HepG2 (cell line): Measurements from ENCODE around the gene DNAI2.

Source experiments
- ADNP ChIP-seq: sonication (generic); formaldehyde crosslinking; IDR thresholded peaks from 2 replicates; pipeline ENCODE4 v1.4.0; 2020; ENCODE audit warnings: missing genetic modification reagents
- ATF6 ChIP-seq: sonication (generic); formaldehyde crosslinking; conservative IDR thresholded peaks from 2 replicates; pipeline ENCODE4 v1.4.0; 2020; ENCODE audit warnings: missing genetic modification reagents
- CEBPG ChIP-seq: IDR thresholded peaks from 2 replicates; pipeline ENCODE4 v1.6.1; 2016
- CREB1 ChIP-seq, 2 experiments: fragments of 450-650 bp in 1 of 2; IDR thresholded peaks; 2 replicates each; pipeline ENCODE4 v1.6.1; 2016 to 2017; ENCODE audit warnings: control low read depth in 1 of 2, mild to moderate bottlenecking in 1 of 2, missing compliant biosample characterization in 1 of 2, missing genetic modification characterization in 1 of 2
- CTCF ChIP-seq: sonication (generic); formaldehyde crosslinking; IDR thresholded peaks from 2 replicates; pipeline ENCODE4 v1.5.0; 2020; ENCODE audit warnings: mild to moderate bottlenecking, missing genetic modification reagents, moderate library complexity
- HNRNPUL1 ChIP-seq: fragments of 200-400 bp; formaldehyde crosslinking; IDR thresholded peaks from 2 replicates; pipeline ENCODE4 v1.6.1; 2017; ENCODE audit warnings: low read depth, mild to moderate bottlenecking, low read length, moderate library complexity
- IRF2 ChIP-seq: IDR thresholded peaks from 2 replicates; pipeline ENCODE4 v1.6.1; 2018; ENCODE audit warnings: missing genetic modification reagents, missing compliant biosample characterization
- MED1 ChIP-seq: sonication (generic); formaldehyde crosslinking; IDR thresholded peaks from 2 replicates; pipeline ENCODE4 v1.4.0; 2020; ENCODE audit warnings: missing genetic modification reagents
- NR1H2 ChIP-seq: sonication (generic); formaldehyde crosslinking; IDR thresholded peaks from 2 replicates; pipeline ENCODE4 v1.8.1; 2022; ENCODE audit warnings: low read depth, missing genetic modification reagents, borderline replicate concordance
- SOX13 ChIP-seq, 3 experiments: fragments of 450-650 bp in 1 of 3; sonication (generic) in 1 of 3; formaldehyde crosslinking in 1 of 3; IDR thresholded peaks in 2 of 3; conservative IDR thresholded peaks in 1 of 3; 2 replicates each; pipeline versions ENCODE4 v1.5.0 to v1.6.1; 2016 to 2020; ENCODE audit warnings: antibody characterized with exemption in 1 of 3, mild to moderate bottlenecking in 1 of 3, missing compliant biosample characterization in 1 of 3, missing genetic modification reagents in 1 of 3, moderate library complexity in 1 of 3
- ZNF569 ChIP-seq: sonication (generic); formaldehyde crosslinking; IDR thresholded peaks from 2 replicates; pipeline ENCODE4 v1.5.0; 2020; ENCODE audit warnings: mild to moderate bottlenecking, missing genetic modification reagents, moderate library complexity, borderline replicate concordance
- ZSCAN29 ChIP-seq: sonication (generic); formaldehyde crosslinking; conservative IDR thresholded peaks from 2 replicates; pipeline ENCODE4 v1.4.0; 2020; ENCODE audit warnings: mild to moderate bottlenecking, missing genetic modification reagents
- ZZZ3 ChIP-seq: sonication (generic); formaldehyde crosslinking; IDR thresholded peaks from 2 replicates; pipeline ENCODE4 v1.4.0; 2020; ENCODE audit warnings: missing genetic modification reagents, mild to moderate bottlenecking, borderline replicate concordance

GRCh38 chr17:74340470-74341023 lies 66.5 kb downstream of the DNAI2 start:
- TF ChIP-seq NR1H2 (no peak), ATF6 (no peak), ZNF569 (CRISPR knock-in tag) (no peak), ZZZ3 (CRISPR knock-in tag) (no peak), CTCF (CRISPR knock-in tag) (no peak), SOX13 (IDR thresholded peaks at IDR 0.05) (no peak), SOX13 (CRISPR knock-in tag; conservative IDR thresholded peaks at IDR 0.05 in 1 of 2, IDR thresholded peaks at IDR 0.05 in 1 of 2) (no peak), CREB1 (IDR thresholded peaks at IDR 0.05) (no peak), CREB1 (CRISPR knock-in tag; IDR thresholded peaks at IDR 0.05) (no peak), CEBPG (CRISPR knock-in tag) (no peak), ADNP (no peak), IRF2 (CRISPR knock-in tag) (no peak), ZSCAN29 (CRISPR knock-in tag) (no peak), MED1 (CRISPR knock-in tag) (no peak), HNRNPUL1 (no peak)
